ENCODE results near the gene POMT1.
"Not testable (repeated sequence)": the region's sequence is repeated elsewhere in the genome, so short reads cannot be mapped to it uniquely, and the experiment has no call there.

POMT1 gene

GRCh38 chr9:131528886-131529505, 26.3 kb downstream of the POMT1 start:
- DNase-seq = no peak

GRCh38 chr9:131529597-131530545, 27.2 kb downstream of the POMT1 start:
- no peak for DNase-seq

GRCh38 chr9:131530546-131530919, 27.8 kb downstream of the POMT1 start:
- peak; percentile 68 for DNase-seq

GRCh38 chr9:131530920-131531832, 28.5 kb downstream of the POMT1 start, which contains the start of gene UCK1:
Gene UCK1, minus strand, starts transcription at chr9:131531263. Its CDS starts 89 bp downstream, at chr9:131531174.
- peak; percentile 91 for DNase-seq

GRCh38 chr9:131534721-131535237, 32.1 kb downstream of the POMT1 start:
- no peak for DNase-seq

- no peak for DNase-seq
Observed at GRCh38 chr9:131537946-131538345, 35.2 kb downstream of the POMT1 start.

GRCh38 chr9:131539223-131539923, 36.7 kb downstream of the POMT1 start:
- no peak for DNase-seq

- no peak for DNase-seq
Observed at GRCh38 chr9:131543141-131543540, 40.4 kb downstream of the POMT1 start.

GRCh38 chr9:131545003-131545785, 42.5 kb downstream of the POMT1 start, which contains the start of gene PRRT1B:
Gene PRRT1B, plus strand, starts transcription at chr9:131545523. Its CDS starts 93 bp downstream, at chr9:131545616.
- DNase-seq = no peak

GRCh38 chr9:131545786-131546335, 43.1 kb downstream of the POMT1 start:
- DNase-seq = no peak

- peak; percentile 47 for DNase-seq
Observed at GRCh38 chr9:131546336-131547084, 43.8 kb downstream of the POMT1 start.

- not testable (repeated sequence) for DNase-seq
Observed at GRCh38 chr9:131549186-131549585, 46.5 kb downstream of the POMT1 start.

GRCh38 chr9:131550465-131550864, 47.7 kb downstream of the POMT1 start:
- peak; percentile 41 for DNase-seq

GRCh38 chr9:131552030-131552429, 49.3 kb downstream of the POMT1 start:
- DNase-seq = no peak

GRCh38 chr9:131554087-131554842, 51.5 kb downstream of the POMT1 start:
- peak; percentile 50 for DNase-seq

GRCh38 chr9:131554843-131555351, 52.2 kb downstream of the POMT1 start:
- DNase-seq = no peak

- no peak for DNase-seq
Observed at GRCh38 chr9:131555841-131556673, 53.3 kb downstream of the POMT1 start.

All from NCI-H82 (cell line).